Left ventricle myocardium inferior (tissue), 1 donor: Measurements from ENCODE around the gene C16orf87. TPM values are rescaled to one million over a fixed set of nuclear protein-coding genes. Genes with fewer than 3 reads are reported as not detected.

ENCODE experiments used
- DNase-seq: peaks from one replicate; pipeline ENCODE4 v3.0.0-alpha.2; 2020
- H3K27ac ChIP-seq: fragments of 200-600 bp; replicated peaks from 2 replicates; pipeline ENCODE4 v1.8.0; 2021
- H3K27me3 ChIP-seq: fragments of 200-600 bp; 2 replicates; pipeline ENCODE4 v1.8.0; 2021; ENCODE audit warnings: low read depth
- H3K36me3 ChIP-seq: fragments of 200-600 bp; 2 replicates; pipeline ENCODE4 v1.8.0; 2021
- H3K4me1 ChIP-seq: fragments of 200-600 bp; 2 replicates; pipeline ENCODE4 v1.8.0; 2021
- H3K4me3 ChIP-seq: fragments of 200-600 bp; 2 replicates; pipeline ENCODE4 v1.8.0; 2021; ENCODE audit warnings: mild to moderate bottlenecking, moderate library complexity
- H3K9me3 ChIP-seq: fragments of 200-600 bp; replicated peaks from 2 replicates; pipeline ENCODE4 v1.8.0; 2021
- CTCF ChIP-seq: fragments of 200-600 bp; IDR thresholded peaks from 2 replicates; pipeline ENCODE4 v1.8.0; 2021; ENCODE audit warnings: antibody characterized with exemption, mild to moderate bottlenecking, borderline replicate concordance
- intact Hi-C: fragments of 100-400 bp; cut with micrococcal nuclease; formaldehyde crosslinking; loops from one replicate; pipeline ENCODE4 v1.11.0; 2022
- total RNA-seq: library from RNA; stranded (reverse); fragmentation: NEBNext Ultra II Directional; extraction: Animal tissue kit (Norgen Biotek cat#: 25700); gene quantifications from one replicate; pipeline ENCODE4 v1.2.1, GENCODE V29; 2021
- donor health status: DM: no; HTN: yes; CAD: no; lungs with severe emphysema.

C16orf87 gene
- total RNA-seq, 1 donor from 2014 or later = 12.5 TPM

- Histone ChIP-seq H3K4me3 (no peak overlapping the region), H3K9me3 (peaks cover 6% of the 10 kb centered on the region), H3K4me1 (peaks cover 20% of the 10 kb centered on the region), H3K36me3 (no peaks in the 10 kb centered on the region), H3K27me3 (no peaks in the 10 kb centered on the region), H3K27ac (no peak overlapping the region)
- no peak for TF ChIP-seq CTCF
- no peak for DNase-seq
- intact Hi-C loops = no loop called here
Observed at GRCh38 chr16:46814790-46815189, 16.2 kb downstream of the C16orf87 start.

- DNase-seq = no peak
- Histone ChIP-seq H3K4me1 (peaks cover 27% of the 10 kb centered on the region), H3K36me3 (no peaks in the 10 kb centered on the region), H3K9me3 (peaks cover 6% of the 10 kb centered on the region), H3K27me3 (no peaks in the 10 kb centered on the region), H3K27ac (no peak overlapping the region), H3K4me3 (no peak overlapping the region)
- no peak for TF ChIP-seq CTCF
- intact Hi-C loops = no loop called here
Observed at GRCh38 chr16:46813611-46814010, 17.4 kb downstream of the C16orf87 start.

- Histone ChIP-seq H3K36me3 (no peaks in the 10 kb centered on the region), H3K27me3 (no peaks in the 10 kb centered on the region), H3K4me3 (no peak overlapping the region), H3K4me1 (peaks cover 27% of the 10 kb centered on the region), H3K9me3 (peaks cover 6% of the 10 kb centered on the region), H3K27ac (no peak overlapping the region)
- no peak for DNase-seq
- intact Hi-C loops = no loop called here
- TF ChIP-seq CTCF = no peak
Observed at GRCh38 chr16:46812781-46813540, 18.0 kb downstream of the C16orf87 start.

GRCh38 chr16:46811682-46812081 is 19.3 kb downstream of the C16orf87 start:
- peaks cover 27% of the 10 kb centered on the region for H3K4me1 ChIP-seq

GRCh38 chr16:46808997-46809396 is 22.0 kb downstream of the C16orf87 start:
- intact Hi-C loops = loop anchor here (10.0 kb wide), 1 partner anchor 134 kb away; no protein-coding TSS in a partner anchor

More at GRCh38 chr16:46811682-46812081, 19.3 kb downstream of the C16orf87 start:
- DNase-seq = no peak
- intact Hi-C loops = no loop called here
- Histone ChIP-seq H3K9me3 (peaks cover 6% of the 10 kb centered on the region), H3K27me3 (no peaks in the 10 kb centered on the region), H3K4me3 (no peak overlapping the region), H3K27ac (no peak overlapping the region), H3K36me3 (no peaks in the 10 kb centered on the region)
- no peak for TF ChIP-seq CTCF

More at GRCh38 chr16:46808997-46809396, 22.0 kb downstream of the C16orf87 start:
- Histone ChIP-seq H3K27me3 (no peaks in the 10 kb centered on the region), H3K36me3 (no peaks in the 10 kb centered on the region), H3K4me1 (peaks cover 22% of the 10 kb centered on the region), H3K4me3 (no peak overlapping the region), H3K27ac (no peak overlapping the region), H3K9me3 (no peaks in the 10 kb centered on the region)
- TF ChIP-seq CTCF = no peak
- DNase-seq = no peak
